Endothelial cell of umbilical vein (primary cell): ENCODE results near the gene TREML2.

Experiments
- EZH2 ChIP-seq: IDR thresholded peaks from 2 replicates; pipeline ENCODE4 v1.6.1; 2012; ENCODE audit warnings: borderline replicate concordance, low read depth, mild to moderate bottlenecking, moderate library complexity, low read length, inconsistent platforms; ENCODE audit not compliant: severe bottlenecking
- GATA2 ChIP-seq: IDR thresholded peaks from 2 replicates; pipeline ENCODE4 v1.7.0; 2011; ENCODE audit warnings: low read depth, mild to moderate bottlenecking, moderate library complexity, mixed read lengths, low read length; ENCODE audit not compliant: insufficient read length, insufficient read depth
- JUN ChIP-seq: IDR thresholded peaks from 2 replicates; pipeline ENCODE4 v1.6.1; 2011; ENCODE audit warnings: borderline replicate concordance, low read depth; ENCODE audit not compliant: insufficient read length, insufficient read depth
- MYC ChIP-seq: IDR thresholded peaks from one replicate; pipeline ENCODE4 v1.6.1; 2011; ENCODE audit warnings: mild to moderate bottlenecking, low read depth, low read length
- POLR2A ChIP-seq: IDR thresholded peaks from 2 replicates; pipeline ENCODE4 v1.6.1; 2012; ENCODE audit warnings: low read depth, mild to moderate bottlenecking, control low read depth, low read length
- POLR2AphosphoS5 ChIP-seq: IDR thresholded peaks from 2 replicates; pipeline ENCODE4 v1.6.1; 2012; ENCODE audit warnings: low read depth, mild to moderate bottlenecking, control low read depth, low read length, moderate library complexity; ENCODE audit not compliant: insufficient read depth
- TF ChIP-seq, protein P1 (sequence below), 2 donors: IDR thresholded peaks; 1 replicate in 1 of 2; 2 replicates in 1 of 2; pipeline ENCODE4 v1.5.1; 2011; ENCODE audit warnings: low read length in 2 of 2, mild to moderate bottlenecking in 2 of 2, moderate library complexity in 2 of 2, control low read depth in 1 of 2, inconsistent platforms in 1 of 2, low read depth in 1 of 2; ENCODE audit not compliant: insufficient read depth in 1 of 2; ENCODE audit errors: extremely low read depth in 1 of 2
- TF ChIP-seq, protein P2 (sequence below): IDR thresholded peaks from 2 replicates; pipeline ENCODE4 v1.6.1; 2011; ENCODE audit not compliant: insufficient read depth, insufficient read length

DNA sequence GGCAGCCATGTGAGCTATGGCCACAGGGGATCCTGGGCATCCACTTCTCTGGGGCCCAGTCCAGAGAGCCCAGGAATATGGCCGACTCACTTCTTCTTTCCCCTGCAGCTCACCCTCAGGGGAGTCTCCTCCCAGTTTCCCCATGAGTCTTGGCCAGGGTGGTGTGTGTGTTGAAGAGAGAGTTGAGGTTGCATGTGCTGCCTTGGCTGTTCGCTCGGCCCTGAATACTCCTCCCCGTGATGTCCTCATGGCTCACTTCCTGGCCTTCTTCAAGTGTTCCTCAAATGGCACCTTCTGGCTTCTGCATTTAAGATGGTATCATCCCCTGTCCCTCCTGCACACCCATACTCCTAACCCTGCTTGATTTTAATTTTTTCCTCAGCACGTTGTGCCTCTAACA is 43.6 kb downstream of the TREML2 start:
- TF ChIP-seq JUN, result no peak
- TF ChIP-seq, protein P1, sequence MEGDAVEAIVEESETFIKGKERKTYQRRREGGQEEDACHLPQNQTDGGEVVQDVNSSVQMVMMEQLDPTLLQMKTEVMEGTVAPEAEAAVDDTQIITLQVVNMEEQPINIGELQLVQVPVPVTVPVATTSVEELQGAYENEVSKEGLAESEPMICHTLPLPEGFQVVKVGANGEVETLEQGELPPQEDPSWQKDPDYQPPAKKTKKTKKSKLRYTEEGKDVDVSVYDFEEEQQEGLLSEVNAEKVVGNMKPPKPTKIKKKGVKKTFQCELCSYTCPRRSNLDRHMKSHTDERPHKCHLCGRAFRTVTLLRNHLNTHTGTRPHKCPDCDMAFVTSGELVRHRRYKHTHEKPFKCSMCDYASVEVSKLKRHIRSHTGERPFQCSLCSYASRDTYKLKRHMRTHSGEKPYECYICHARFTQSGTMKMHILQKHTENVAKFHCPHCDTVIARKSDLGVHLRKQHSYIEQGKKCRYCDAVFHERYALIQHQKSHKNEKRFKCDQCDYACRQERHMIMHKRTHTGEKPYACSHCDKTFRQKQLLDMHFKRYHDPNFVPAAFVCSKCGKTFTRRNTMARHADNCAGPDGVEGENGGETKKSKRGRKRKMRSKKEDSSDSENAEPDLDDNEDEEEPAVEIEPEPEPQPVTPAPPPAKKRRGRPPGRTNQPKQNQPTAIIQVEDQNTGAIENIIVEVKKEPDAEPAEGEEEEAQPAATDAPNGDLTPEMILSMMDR (IDR thresholded peaks at IDR 0.05; ENCODE audit: extremely low read depth in 1 of 2, insufficient read depth in 1 of 2, low read depth in 1 of 2, low read length in 2 of 2), result no peak
- no peak for TF ChIP-seq POLR2A
- TF ChIP-seq EZH2, result no peak
- no peak for TF ChIP-seq POLR2AphosphoS5
- TF ChIP-seq, protein P2, sequence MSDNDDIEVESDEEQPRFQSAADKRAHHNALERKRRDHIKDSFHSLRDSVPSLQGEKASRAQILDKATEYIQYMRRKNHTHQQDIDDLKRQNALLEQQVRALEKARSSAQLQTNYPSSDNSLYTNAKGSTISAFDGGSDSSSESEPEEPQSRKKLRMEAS, result no peak
- TF ChIP-seq GATA2, result no peak
- TF ChIP-seq MYC, result no peak
